Measurements from ENCODE around the gene ARHGAP33. TPM values are rescaled to one million over a fixed set of nuclear protein-coding genes. Genes with fewer than 3 reads are reported as not detected.
A peak's percentile ranks its signal among the peaks of the same experiment; 100 is the strongest.

Gene ARHGAP33
- polyA plus RNA-seq, 1 donor, result 19.9 TPM

- peak; percentile 97 for DNase-seq
Measured at GRCh38 chr19:35740423-35741202, 34.8 kb upstream of the ARHGAP33 start.

DNA sequence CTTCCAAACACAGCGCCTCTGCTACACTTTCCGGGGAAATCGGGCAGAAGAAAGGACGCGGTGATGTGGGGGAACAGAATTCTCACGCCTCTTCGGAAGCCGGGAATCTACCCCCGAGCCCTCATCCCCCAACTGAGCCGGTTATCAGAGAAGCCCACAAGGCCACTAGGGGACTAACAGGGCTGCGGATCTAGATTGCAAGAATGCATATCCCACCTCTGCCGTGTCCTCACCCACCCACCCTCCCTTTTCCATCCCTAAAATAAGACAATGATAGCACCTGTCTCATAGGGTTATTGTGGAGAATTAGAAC lies 34.2 kb upstream of the ARHGAP33 start:
- no peak for DNase-seq

- DNase-seq, result no peak
Measured at GRCh38 chr19:35742121-35742724, 33.1 kb upstream of the ARHGAP33 start, which contains the start of gene IGFLR1. IGFLR1 (minus strand) TSS chr19:35742452; CDS start chr19:35741180, 1,272 bp downstream.

DNA sequence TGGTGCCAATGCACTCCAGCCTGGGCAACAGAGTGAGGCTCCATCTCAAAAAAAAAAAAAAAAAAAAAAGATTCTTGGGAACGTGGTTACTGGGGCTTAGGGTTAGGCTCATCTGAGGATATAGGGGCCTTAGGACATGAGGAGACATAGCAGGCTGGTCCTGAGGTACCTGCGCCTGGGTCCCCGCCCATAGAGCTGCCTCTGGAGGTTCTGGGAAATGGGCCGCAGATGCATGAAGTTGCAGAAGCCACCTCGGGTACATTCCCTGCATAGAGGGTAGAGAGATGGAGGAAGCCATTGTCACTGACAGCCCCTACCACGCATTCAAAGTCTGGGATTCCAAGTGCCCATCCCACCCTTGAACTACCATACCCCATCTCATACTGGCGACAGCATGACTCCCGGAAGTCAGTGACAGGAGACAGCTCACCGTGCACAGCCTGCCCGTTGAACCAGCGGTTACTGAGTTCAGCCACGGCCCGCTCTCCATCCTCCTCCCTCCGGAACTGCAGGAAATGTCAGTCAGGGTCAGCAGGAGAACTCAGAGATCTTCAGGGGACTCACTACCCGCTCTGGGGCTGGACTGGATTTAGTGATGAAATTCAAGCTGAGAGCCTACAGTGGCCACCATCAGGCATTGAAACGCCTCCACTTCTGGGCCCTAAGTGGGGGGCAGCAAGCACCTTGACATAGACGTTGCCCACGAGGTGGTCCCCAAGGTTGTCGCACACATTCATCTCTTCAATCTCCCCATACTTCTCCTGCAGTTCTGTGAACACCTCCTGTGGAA lies 31.5 kb upstream of the ARHGAP33 start:
- no peak for DNase-seq

- DNase-seq, result peak; percentile 95
Measured at GRCh38 chr19:35744430-35745327, 30.7 kb upstream of the ARHGAP33 start.

DNA sequence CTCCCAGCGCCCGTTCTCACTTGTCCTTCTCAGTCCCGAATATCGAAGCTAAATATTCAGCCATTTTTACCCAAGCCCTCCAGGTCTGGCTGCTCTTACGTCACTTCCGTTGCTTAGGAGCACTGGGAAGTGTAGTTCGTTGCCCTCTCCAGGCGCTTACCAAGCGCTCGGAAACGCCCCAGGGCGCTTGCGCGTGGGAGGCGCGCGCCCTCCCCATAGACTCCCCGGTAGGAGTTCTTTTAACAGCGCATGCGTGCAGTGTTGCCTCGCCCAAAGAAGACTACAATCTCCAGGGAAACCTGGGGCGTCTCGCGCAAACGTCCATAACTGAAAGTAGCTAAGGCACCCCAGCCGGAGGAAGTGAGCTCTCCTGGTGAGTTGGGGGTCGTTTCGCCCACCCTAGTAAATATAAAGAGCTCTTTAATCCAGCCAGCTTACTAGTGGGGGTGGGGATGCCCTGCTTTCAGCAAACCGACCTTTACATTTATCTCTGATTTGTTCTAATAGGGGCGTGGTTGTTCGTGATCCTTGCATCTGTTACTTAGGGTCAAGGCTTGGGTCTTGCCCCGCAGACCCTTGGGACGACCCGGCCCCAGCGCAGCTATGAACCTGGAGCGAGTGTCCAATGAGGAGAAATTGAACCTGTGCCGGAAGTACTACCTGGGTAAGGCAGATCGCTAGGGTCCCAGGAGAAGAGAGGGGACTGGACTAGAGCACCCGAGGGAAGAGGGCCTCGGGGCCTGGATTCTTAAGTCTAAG lies 29.9 kb upstream of the ARHGAP33 start, which contains the start of the genes PSENEN and U2AF1L4:
Gene PSENEN, plus strand, starts transcription at position 324 of the 759 bp plus-strand sequence. Its CDS starts 280 bp downstream, at position 604.
Gene U2AF1L4, minus strand, starts transcription at position 91 of the 759 bp plus-strand sequence. Its CDS starts 27 bp downstream, at position 64.
- DNase-seq, result peak; percentile 100

DNA sequence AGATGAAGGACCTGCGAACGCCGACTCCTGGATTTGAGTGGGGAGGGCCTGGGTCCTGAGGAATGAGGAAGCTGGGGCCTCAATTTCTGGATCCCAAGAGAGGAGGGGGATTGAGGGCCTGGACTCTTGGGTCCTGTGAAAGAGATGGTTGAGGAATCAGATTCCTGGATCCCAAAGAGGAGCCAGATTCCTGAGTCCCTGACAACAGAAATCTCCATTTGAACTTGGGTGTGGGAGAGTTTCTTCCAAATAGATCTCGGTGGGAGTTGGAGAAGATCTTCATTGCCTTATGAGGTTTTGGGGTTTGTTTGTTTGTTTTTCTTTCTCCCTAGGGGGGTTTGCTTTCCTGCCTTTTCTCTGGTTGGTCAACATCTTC lies 29.3 kb upstream of the ARHGAP33 start:
- DNase-seq, result no peak

GRCh38 chr19:35746531-35746930 lies 28.8 kb upstream of the ARHGAP33 start:
- no peak for DNase-seq

DNA sequence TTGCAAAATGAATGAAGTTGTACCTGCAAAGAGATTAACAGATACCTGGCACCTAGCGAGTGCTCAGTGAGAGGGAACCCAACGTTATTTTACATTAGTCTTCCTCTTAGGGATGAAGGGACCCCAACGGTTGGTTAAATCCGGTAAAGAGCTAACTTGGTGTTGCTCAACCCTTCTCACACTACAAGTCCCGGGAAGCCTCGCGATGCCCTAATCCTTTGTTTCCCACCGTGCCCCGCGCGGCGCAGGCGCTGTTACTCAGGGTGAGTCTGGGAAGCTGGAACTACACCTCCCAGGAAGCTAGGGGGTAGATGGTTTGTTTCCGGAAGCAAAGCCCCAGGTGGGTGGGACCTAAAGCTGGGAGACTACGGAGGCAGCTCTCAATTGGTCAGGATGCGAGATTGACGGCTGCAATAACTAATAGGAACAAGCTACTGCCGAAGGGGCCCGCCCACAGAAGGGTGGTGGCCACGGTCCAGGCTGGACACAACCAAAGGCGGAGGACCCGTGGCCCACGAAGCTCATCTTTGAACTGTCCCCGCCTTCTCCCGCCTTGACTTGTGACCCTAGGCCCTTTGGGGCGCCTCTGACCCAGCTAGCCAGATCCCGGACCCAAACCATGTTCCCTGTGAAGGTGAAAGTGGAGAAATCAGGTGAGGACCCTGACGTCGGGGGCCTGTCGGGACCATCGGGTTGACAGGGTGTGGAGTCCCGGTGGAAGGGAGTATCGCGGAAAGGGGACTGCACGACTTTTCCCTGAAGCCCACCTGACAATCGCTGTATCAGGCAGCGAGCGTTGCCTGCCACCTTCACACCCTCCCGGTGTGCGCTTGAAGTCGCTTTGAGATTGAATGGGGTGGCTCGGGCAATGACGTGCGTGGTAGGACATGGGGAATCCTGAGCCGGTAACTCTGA lies 27.0 kb upstream of the ARHGAP33 start, which contains the start of gene LIN37:
Gene LIN37, plus strand, starts transcription at position 471 of the 915 bp plus-strand sequence. Its CDS starts 149 bp downstream, at position 620.
- DNase-seq, result peak; percentile 99

GRCh38 chr19:35750167-35750566 lies 25.2 kb upstream of the ARHGAP33 start:
- no peak for DNase-seq

- no peak for DNase-seq
Measured at GRCh38 chr19:35751839-35752745, 23.3 kb upstream of the ARHGAP33 start.

- DNase-seq, result no peak
Measured at GRCh38 chr19:35752746-35753350, 22.5 kb upstream of the ARHGAP33 start.

GRCh38 chr19:35753634-35754369 lies 21.6 kb upstream of the ARHGAP33 start:
- no peak for DNase-seq

GRCh38 chr19:35754370-35755130 lies 20.8 kb upstream of the ARHGAP33 start:
- DNase-seq, result no peak

- DNase-seq, result no peak
Measured at GRCh38 chr19:35755131-35755549, 20.2 kb upstream of the ARHGAP33 start.

DNA sequence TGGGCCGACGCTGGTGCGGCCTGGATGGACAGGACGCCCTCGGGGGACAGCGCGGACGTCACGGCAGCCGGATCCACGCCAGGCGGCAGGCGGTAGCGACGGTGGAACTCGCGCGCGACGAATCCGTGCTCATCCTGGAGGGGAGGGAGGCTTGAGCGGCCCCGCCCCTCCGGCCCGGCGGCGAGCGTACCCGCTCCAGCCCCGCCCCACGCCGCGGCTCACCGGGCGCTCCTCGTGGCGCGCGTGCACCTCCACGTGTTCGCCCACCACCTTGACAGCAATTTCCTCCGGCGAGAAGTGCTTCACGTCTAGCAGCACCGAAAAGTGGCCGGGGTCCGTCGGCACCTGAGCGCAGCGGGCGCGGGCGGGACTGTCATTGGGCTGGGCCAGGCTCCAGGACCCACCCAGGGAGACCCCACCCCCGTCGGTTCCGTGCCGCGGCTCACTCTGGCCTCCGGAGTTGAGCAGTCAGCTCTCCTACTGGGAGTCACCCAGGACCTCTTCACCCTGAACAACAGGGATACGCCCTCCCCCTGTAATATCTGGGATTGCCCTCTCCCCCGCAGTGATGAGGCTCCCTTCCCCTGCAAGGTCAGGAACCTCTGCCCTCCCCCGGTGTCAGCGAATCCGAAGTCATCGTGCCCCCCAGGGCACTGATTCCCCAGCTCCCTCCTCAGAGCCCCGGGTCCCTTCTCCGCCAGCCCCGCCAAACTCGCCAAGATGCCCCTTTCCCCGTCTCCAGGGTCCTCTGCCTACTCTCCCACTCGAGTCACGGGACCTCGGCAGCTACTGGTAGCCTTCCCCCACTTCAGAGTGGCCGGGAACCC lies 19.6 kb upstream of the ARHGAP33 start:
- peak; percentile 88 for DNase-seq
